ENCODE measurements around the gene GATB.

The GATB gene

GRCh38 chr4:151694961-151695720 lies 65.7 kb downstream of the GATB start:
- no peak for DNase-seq

- no peak for DNase-seq
Measured at GRCh38 chr4:151692821-151693673, 67.8 kb downstream of the GATB start.

GRCh38 chr4:151692443-151692782 lies 68.4 kb downstream of the GATB start:
- no peak for DNase-seq

GRCh38 chr4:151691639-151692442 lies 69.0 kb downstream of the GATB start:
- no peak for DNase-seq

GRCh38 chr4:151690876-151691275 lies 69.9 kb downstream of the GATB start:
- DNase-seq: no peak

- no peak for DNase-seq
Measured at GRCh38 chr4:151690164-151690870, 70.5 kb downstream of the GATB start.

- DNase-seq: no peak
Measured at GRCh38 chr4:151689211-151689991, 71.4 kb downstream of the GATB start.

- DNase-seq: no peak
Measured at GRCh38 chr4:151688785-151689043, 72.1 kb downstream of the GATB start.

GRCh38 chr4:151688003-151688784 lies 72.6 kb downstream of the GATB start:
- DNase-seq: no peak

GRCh38 chr4:151687021-151687640 lies 73.7 kb downstream of the GATB start:
- DNase-seq: no peak

GRCh38 chr4:151685303-151685702 lies 75.5 kb downstream of the GATB start:
- no peak for DNase-seq

GRCh38 chr4:151681085-151681484 lies 79.7 kb downstream of the GATB start:
- no peak for DNase-seq

GRCh38 chr4:151679231-151679630 lies 81.6 kb downstream of the GATB start:
- no peak for DNase-seq

GRCh38 chr4:151678048-151678872 lies 82.5 kb downstream of the GATB start:
- DNase-seq: no peak

- DNase-seq: no peak
Measured at GRCh38 chr4:151677193-151677592, 83.6 kb downstream of the GATB start.

GRCh38 chr4:151676301-151676700 lies 84.5 kb downstream of the GATB start:
- no peak for DNase-seq

GRCh38 chr4:151675411-151675971 lies 85.3 kb downstream of the GATB start:
- DNase-seq: no peak

- DNase-seq: no peak
Measured at GRCh38 chr4:151674804-151675391, 85.9 kb downstream of the GATB start.

GRCh38 chr4:151673908-151674520 lies 86.8 kb downstream of the GATB start:
- DNase-seq: no peak
